HCT116 (cell line): Measurements from ENCODE around the gene IL1R1. TPM values are rescaled to one million over a fixed set of nuclear protein-coding genes. Genes with fewer than 3 reads are reported as not detected.

Source experiments
- ATAC-seq: fragments of 200-7000 bp; cut with Tn5 transposase; 2 replicates; pipeline ENCODE4 v1.9.1; 2020; ENCODE audit warnings: mild to moderate bottlenecking, moderate library complexity
- BruUV-seq: library from RNA; stranded (reverse); fragments of 400-500 nt; replicated peaks from 2 replicates; lab custom pipeline; 2021; lab: Mats Ljungman, UMichigan
- CTCF ChIA-PET: fragments of 300-600 bp; sonication (Branson Sonifier 250); formaldehyde crosslinking; loops from one replicate; lab custom pipeline; 2021; ENCODE audit warnings: antibody characterized with exemption; lab: Charles Lee
- POLR2A ChIA-PET: fragments of 300-600, 350-600 bp; sonication (Branson Sonifier 250); formaldehyde crosslinking; loops from one replicate; lab custom pipeline; 2021; ENCODE audit warnings: antibody characterized with exemption; lab: Charles Lee
- RAD21 ChIA-PET, 2 experiments: fragments of 300-600 bp; sonication (Branson Sonifier 250); formaldehyde crosslinking; loops; one replicate each; lab custom pipeline; 2023; ENCODE audit warnings: low total read pairs in 2 of 2; ENCODE audit not compliant: uncharacterized antibody in 2 of 2, unreplicated experiment in 2 of 2, low non-redundant PET in 1 of 2; lab: Charles Lee
- DNase-seq: peaks from one replicate; pipeline ENCODE4 v3.0.0-alpha.2; 2010; ENCODE audit warnings: low read depth, low spot score
- H2AFZ ChIP-seq: fragments of 200-600 bp; shearing (Covaris generic), sonication (generic); 2 replicates; pipeline ENCODE4 v1.6.1; 2017; ENCODE audit warnings: low read depth, mixed run types, mixed read lengths, antibody characterized with exemption, low read length; ENCODE audit not compliant: poor library complexity, severe bottlenecking
- H3K27ac ChIP-seq: 2 replicates; pipeline ENCODE4 v1.5.1; 2012; ENCODE audit warnings: low read depth, low read length
- H3K27me3 ChIP-seq: fragments of 200-600 bp; sonication (generic); 2 replicates; pipeline ENCODE4 v1.6.1; 2016; ENCODE audit warnings: mixed run types, low read length, mixed read lengths; ENCODE audit not compliant: insufficient read depth
- H3K36me3 ChIP-seq, 2 experiments: fragments of 200-500 bp in 1 of 2; fragments of 200-600 bp in 1 of 2; sonication (Bioruptor generic) in 1 of 2; sonication (generic) in 1 of 2; 2 replicates each; pipeline versions ENCODE4 v1.5.1 to v1.6.1; 2014 to 2016; ENCODE audit warnings: low read length in 2 of 2, inconsistent platforms in 1 of 2, mixed read lengths in 1 of 2, mixed run types in 1 of 2; ENCODE audit not compliant: insufficient read depth in 2 of 2, control insufficient read depth in 1 of 2
- H3K4me1 ChIP-seq, 2 experiments: fragments of 200-600 bp in 1 of 2; sonication (generic) in 1 of 2; 2 replicates each; pipeline versions ENCODE4 v1.5.1 to v1.6.1; 2012 to 2017; ENCODE audit warnings: low read length in 2 of 2, inconsistent platforms in 1 of 2, mild to moderate bottlenecking in 1 of 2, mixed read lengths in 1 of 2, mixed run types in 1 of 2, moderate library complexity in 1 of 2; ENCODE audit not compliant: insufficient read depth in 2 of 2, control insufficient read depth in 1 of 2
- H3K4me2 ChIP-seq: fragments of 200-600 bp; sonication (generic); 2 replicates; pipeline ENCODE4 v1.6.1; 2017; ENCODE audit warnings: mixed run types, low read length, mixed read lengths
- H3K4me3 ChIP-seq, 2 experiments: fragments of 200-600 bp in 1 of 2; sonication (generic) in 1 of 2; replicated peaks in 1 of 2; 2 replicates each; pipeline ENCODE4 v1.5.1; 2011 to 2016; ENCODE audit warnings: low read length in 2 of 2, control low read depth in 1 of 2, low read depth in 1 of 2, mild to moderate bottlenecking in 1 of 2, mixed read lengths in 1 of 2, mixed run types in 1 of 2
- H3K79me2 ChIP-seq: fragments of 200-600 bp; sonication (generic); 2 replicates; pipeline ENCODE4 v1.6.1; 2017; ENCODE audit warnings: mild to moderate bottlenecking, mixed run types, low read length, moderate library complexity, mixed read lengths; ENCODE audit not compliant: insufficient read depth
- H3K9ac ChIP-seq: fragments of 200-600 bp; sonication (generic); 2 replicates; pipeline ENCODE4 v1.6.1; 2016; ENCODE audit warnings: low read length, mixed read lengths
- H3K9me2 ChIP-seq: fragments of 200-600 bp; sonication (generic), shearing (Covaris generic); 2 replicates; pipeline ENCODE4 v1.6.1; 2017; ENCODE audit warnings: mixed run types, mild to moderate bottlenecking, moderate library complexity; ENCODE audit not compliant: insufficient read depth
- H3K9me3 ChIP-seq, 2 experiments: fragments of 200-500 bp in 1 of 2; fragments of 200-600 bp in 1 of 2; sonication (Bioruptor generic) in 1 of 2; sonication (generic) in 1 of 2; 2 replicates each; pipeline ENCODE4 v1.6.1; 2014 to 2017; ENCODE audit warnings: low read length in 2 of 2, mixed read lengths in 2 of 2, inconsistent platforms in 1 of 2, low read depth in 1 of 2, mild to moderate bottlenecking in 1 of 2, mixed run types in 1 of 2, moderate library complexity in 1 of 2; ENCODE audit not compliant: control insufficient read depth in 1 of 2, insufficient read depth in 1 of 2
- H4K20me1 ChIP-seq: fragments of 200-600 bp; sonication (generic), shearing (Covaris generic); 2 replicates; pipeline ENCODE4 v1.6.1; 2017; ENCODE audit warnings: mixed run types, mild to moderate bottlenecking, moderate library complexity; ENCODE audit not compliant: insufficient read depth
- CBX3 ChIP-seq: IDR thresholded peaks from 2 replicates; pipeline ENCODE4 v1.6.1; 2012; ENCODE audit warnings: low read depth
- EGR1 ChIP-seq: IDR thresholded peaks from 2 replicates; pipeline ENCODE4 v1.6.1; 2012; ENCODE audit warnings: low read depth
- ELF1 ChIP-seq: IDR thresholded peaks from 2 replicates; pipeline ENCODE4 v1.6.1; 2012; ENCODE audit warnings: low read depth, borderline replicate concordance
- EZH2 ChIP-seq: fragments of 200-600 bp; sonication (generic); IDR thresholded peaks from 2 replicates; pipeline ENCODE4 v1.6.1; 2017; ENCODE audit warnings: antibody characterized with exemption, mixed run types
- EZH2phosphoT487 ChIP-seq: fragments of 200-600 bp; IDR thresholded peaks from 2 replicates; pipeline ENCODE4 v1.6.1; 2018; ENCODE audit warnings: antibody characterized with exemption, borderline replicate concordance
- FOSL1 ChIP-seq: IDR thresholded peaks from 2 replicates; pipeline ENCODE4 v1.6.1; 2012; ENCODE audit warnings: low read depth
- JUND ChIP-seq: IDR thresholded peaks from 2 replicates; pipeline ENCODE4 v1.6.1; 2012
- POLR2AphosphoS5 ChIP-seq: IDR thresholded peaks from 2 replicates; pipeline ENCODE4 v1.6.1; 2011; ENCODE audit warnings: mild to moderate bottlenecking, low read depth, low read length, moderate library complexity
- SP1 ChIP-seq: IDR thresholded peaks from 2 replicates; pipeline ENCODE4 v1.6.1; 2012; ENCODE audit warnings: low read depth
- SRF ChIP-seq: IDR thresholded peaks from 2 replicates; pipeline ENCODE4 v1.6.1; 2012; ENCODE audit warnings: low read depth
- ZFX ChIP-seq: fragments of 450-650 bp; IDR thresholded peaks from 2 replicates; pipeline ENCODE4 v1.6.1; 2017
- ZNF274 ChIP-seq: fragments of 200-500 bp; sonication (Bioruptor generic); IDR thresholded peaks from 2 replicates; pipeline ENCODE4 v1.6.1; 2014; ENCODE audit warnings: mild to moderate bottlenecking, low read depth, low read length, inconsistent platforms
- intact Hi-C: fragments of 100-400 bp; cut with micrococcal nuclease; formaldehyde crosslinking; loops from 2 replicates; pipeline ENCODE4 v1.10.0; 2022
- total RNA-seq: library from RNA; stranded (reverse); gene quantifications from one replicate; pipeline ENCODE4 v1.2.1, GENCODE V29; 2021; ENCODE audit not compliant: unreplicated experiment
- TF ChIP-seq, protein P1 (sequence below): IDR thresholded peaks from 2 replicates; pipeline ENCODE4 v1.6.1; 2012
- TF ChIP-seq, protein P2 (sequence below): IDR thresholded peaks from 2 replicates; pipeline ENCODE4 v1.6.1; 2012
- TF ChIP-seq, protein P3 (sequence below), 3 experiments: fragments of 200-600 bp in 1 of 3; sonication (generic) in 1 of 3; IDR thresholded peaks in 2 of 3; conservative IDR thresholded peaks in 1 of 3; 2 replicates each; pipeline ENCODE4 v1.5.1; 2012 to 2017; ENCODE audit warnings: low read depth in 2 of 3, low read length in 2 of 3, antibody characterized with exemption in 1 of 3, borderline replicate concordance in 1 of 3, control low read depth in 1 of 3, mild to moderate bottlenecking in 1 of 3, mixed read lengths in 1 of 3, mixed run types in 1 of 3, moderate library complexity in 1 of 3; ENCODE audit not compliant: insufficient read depth in 1 of 3

Gene IL1R1
- total RNA-seq, 1 experiment from 2014 or later = 5.3 TPM

DNA sequence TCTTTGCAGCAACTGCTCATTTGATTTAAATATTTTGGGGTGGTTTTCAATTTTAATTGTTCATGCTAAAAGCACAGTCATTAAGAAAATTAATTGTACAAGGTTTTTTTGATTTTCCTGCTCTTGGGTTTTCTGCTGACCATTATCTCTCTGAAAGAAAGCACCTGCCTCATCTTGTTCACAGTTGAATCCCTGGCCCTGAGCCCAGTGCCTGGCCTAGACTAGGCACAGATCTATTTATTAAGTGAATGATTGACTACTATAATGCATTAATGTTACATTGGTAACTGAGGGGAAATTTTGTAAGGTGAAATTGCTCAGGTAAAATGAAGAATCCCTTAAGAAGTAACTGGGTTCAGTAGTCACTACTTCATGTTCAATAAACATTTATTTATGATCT is 66.2 kb downstream of the IL1R1 start:
- intact Hi-C loops = no loop called here

DNA sequence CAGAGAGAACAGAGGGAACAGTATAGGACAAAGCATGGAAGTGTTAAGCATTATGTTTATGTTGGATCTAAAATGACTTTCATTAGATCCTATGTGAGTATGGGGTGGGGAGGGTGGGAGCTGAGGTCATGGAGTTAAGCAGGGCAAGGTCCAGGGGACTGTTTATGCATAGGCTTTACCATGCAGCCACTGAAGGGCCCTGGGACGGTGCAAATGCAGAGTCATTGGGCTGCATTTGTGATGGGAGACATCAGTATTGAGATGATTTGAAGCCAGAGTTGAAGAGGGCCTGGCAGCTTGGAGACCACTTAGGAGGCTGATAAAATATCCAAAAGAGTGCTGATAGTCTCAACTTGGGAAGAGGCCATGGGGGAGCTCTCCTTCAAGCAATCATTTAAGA is 66.9 kb downstream of the IL1R1 start:
- no peaks in the 10 kb centered on the region for H3K4me1 ChIP-seq
- BruUV-seq = no TSS peak
- H3K27me3 ChIP-seq = no peaks in the 10 kb centered on the region
- H3K9ac ChIP-seq = no peak overlapping the region
- H3K4me3 ChIP-seq = no peak overlapping the region
- POLR2A ChIA-PET = no interaction called here
- DNase-seq = no peak
- H2AFZ ChIP-seq = no peak overlapping the region
- H3K9me3 ChIP-seq = no peaks in the 10 kb centered on the region
- RAD21 ChIA-PET = no interaction called here
- no peaks in the 10 kb centered on the region for H3K36me3 ChIP-seq
- TF ChIP-seq FOSL1 (no peak), EZH2phosphoT487 (no peak), SP1 (no peak), SRF (no peak), CBX3 (no peak), ZFX (no peak), EGR1 (no peak), JUND (no peak), ELF1 (no peak)
- TF ChIP-seq, protein P1, sequence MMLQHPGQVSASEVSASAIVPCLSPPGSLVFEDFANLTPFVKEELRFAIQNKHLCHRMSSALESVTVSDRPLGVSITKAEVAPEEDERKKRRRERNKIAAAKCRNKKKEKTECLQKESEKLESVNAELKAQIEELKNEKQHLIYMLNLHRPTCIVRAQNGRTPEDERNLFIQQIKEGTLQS = no peak
- TF ChIP-seq, protein P2, sequence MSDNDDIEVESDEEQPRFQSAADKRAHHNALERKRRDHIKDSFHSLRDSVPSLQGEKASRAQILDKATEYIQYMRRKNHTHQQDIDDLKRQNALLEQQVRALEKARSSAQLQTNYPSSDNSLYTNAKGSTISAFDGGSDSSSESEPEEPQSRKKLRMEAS = no peak
- TF ChIP-seq, all 23 proteins: peak for 0
- no peak for ATAC-seq
- no peaks in the 10 kb centered on the region for H4K20me1 ChIP-seq
- CTCF ChIA-PET = no interaction called here
- H3K9me2 ChIP-seq = no peaks in the 10 kb centered on the region
- H3K4me2 ChIP-seq = no peak overlapping the region
- intact Hi-C loops = no loop called here
- H3K27ac ChIP-seq = no peak overlapping the region
- H3K79me2 ChIP-seq = no peaks in the 10 kb centered on the region

More for the DNA sequence above, 66.2 kb downstream of the IL1R1 start:
- DNase-seq (no peak), ATAC-seq (no peak)
- TF ChIP-seq POLR2AphosphoS5 (no peak), ZNF274 (no peak), EZH2phosphoT487 (no peak), EZH2 (no peak), SP1 (no peak), FOSL1 (no peak), SRF (no peak)
- TF ChIP-seq, protein P3, sequence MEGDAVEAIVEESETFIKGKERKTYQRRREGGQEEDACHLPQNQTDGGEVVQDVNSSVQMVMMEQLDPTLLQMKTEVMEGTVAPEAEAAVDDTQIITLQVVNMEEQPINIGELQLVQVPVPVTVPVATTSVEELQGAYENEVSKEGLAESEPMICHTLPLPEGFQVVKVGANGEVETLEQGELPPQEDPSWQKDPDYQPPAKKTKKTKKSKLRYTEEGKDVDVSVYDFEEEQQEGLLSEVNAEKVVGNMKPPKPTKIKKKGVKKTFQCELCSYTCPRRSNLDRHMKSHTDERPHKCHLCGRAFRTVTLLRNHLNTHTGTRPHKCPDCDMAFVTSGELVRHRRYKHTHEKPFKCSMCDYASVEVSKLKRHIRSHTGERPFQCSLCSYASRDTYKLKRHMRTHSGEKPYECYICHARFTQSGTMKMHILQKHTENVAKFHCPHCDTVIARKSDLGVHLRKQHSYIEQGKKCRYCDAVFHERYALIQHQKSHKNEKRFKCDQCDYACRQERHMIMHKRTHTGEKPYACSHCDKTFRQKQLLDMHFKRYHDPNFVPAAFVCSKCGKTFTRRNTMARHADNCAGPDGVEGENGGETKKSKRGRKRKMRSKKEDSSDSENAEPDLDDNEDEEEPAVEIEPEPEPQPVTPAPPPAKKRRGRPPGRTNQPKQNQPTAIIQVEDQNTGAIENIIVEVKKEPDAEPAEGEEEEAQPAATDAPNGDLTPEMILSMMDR (IDR thresholded peaks at IDR 0.05 in 2 of 3, conservative IDR thresholded peaks at IDR 0.05 in 1 of 3; ENCODE audit: borderline replicate concordance in 1 of 3, insufficient read depth in 1 of 3, low read depth in 2 of 3, low read length in 2 of 3) = no peak
- no peaks in the 10 kb centered on the region for H3K36me3 ChIP-seq
- RAD21 ChIA-PET = no interaction called here
- H3K4me3 ChIP-seq = no peak overlapping the region
- H3K9me2 ChIP-seq = no peaks in the 10 kb centered on the region
- H4K20me1 ChIP-seq = no peaks in the 10 kb centered on the region
- no peaks in the 10 kb centered on the region for H3K27me3 ChIP-seq
- no peak overlapping the region for H3K27ac ChIP-seq
- no peaks in the 10 kb centered on the region for H3K9me3 ChIP-seq
- CTCF ChIA-PET = no interaction called here
- H3K4me1 ChIP-seq = no peaks in the 10 kb centered on the region
- H3K79me2 ChIP-seq = no peaks in the 10 kb centered on the region
- no peak overlapping the region for H3K9ac ChIP-seq
- POLR2A ChIA-PET = no interaction called here
- BruUV-seq = no TSS peak
- H3K4me2 ChIP-seq = no peak overlapping the region
- H2AFZ ChIP-seq = no peak overlapping the region
